Spinal cord (tissue), 10 donors: ENCODE results near the gene NOTUM. TPM values are rescaled to one million over a fixed set of nuclear protein-coding genes. Genes with fewer than 3 reads are reported as not detected.

Experiments used
- DNase-seq, 6 donors: peaks; one replicate each; pipeline versions ENCODE4 v3.0.0 to v3.0.0-alpha.2; 2013 to 2015; ENCODE audit warnings: low spot score in 6 of 6, low read depth in 4 of 6
- H3K27ac ChIP-seq: one replicate; pipeline ENCODE4 v1.5.1; 2013; ENCODE audit warnings: low read depth, low read length, control low read depth
- H3K27me3 ChIP-seq: one replicate; pipeline ENCODE4 v1.6.1; 2013; ENCODE audit warnings: low read length; ENCODE audit not compliant: control insufficient read depth, insufficient read depth
- H3K36me3 ChIP-seq: one replicate; pipeline ENCODE4 v1.6.1; 2013; ENCODE audit warnings: low read length; ENCODE audit not compliant: control insufficient read depth, insufficient read depth
- H3K4me1 ChIP-seq: one replicate; pipeline ENCODE4 v1.6.1; 2013; ENCODE audit warnings: low read length; ENCODE audit not compliant: control insufficient read depth, insufficient read depth
- H3K4me3 ChIP-seq: one replicate; pipeline ENCODE4 v1.5.1; 2013; ENCODE audit warnings: low read depth, low read length, control low read depth
- H3K9me3 ChIP-seq: one replicate; pipeline ENCODE4 v1.6.1; 2013; ENCODE audit warnings: low read length; ENCODE audit not compliant: control insufficient read depth, insufficient read depth
- WGBS: methylation state at CpG from one replicate; pipeline ENCODE4 v1.1.5; 2013; ENCODE audit warnings: missing lambda C conversion rate; ENCODE audit not compliant: insufficient coverage; 5-methylcytosine and 5-hydroxymethylcytosine counted together
- polyA plus RNA-seq, 2 donors: library from polyadenylated mRNA; unstranded; fragments of 120-200 nt; gene quantifications; one replicate each; pipeline ENCODE4 v1.2.1, GENCODE V29; 2013; ENCODE audit not compliant: insufficient read length in 2 of 2
- total RNA-seq, 2 donors: library from RNA; depleted of rRNA in 1 of 2; stranded (reverse); fragments of 120-200 nt in 1 of 2; fragments of >200 nt in 1 of 2; gene quantifications; one replicate each; pipeline versions ENCODE4 v1.2.3 to v1.2.4, GENCODE V29; 2013 to 2014
- donor health status: healthy.

NOTUM gene
- total and polyA plus RNA-seq, 4 donors: 0.82 to 3.0 (median 1.1) TPM

DNA sequence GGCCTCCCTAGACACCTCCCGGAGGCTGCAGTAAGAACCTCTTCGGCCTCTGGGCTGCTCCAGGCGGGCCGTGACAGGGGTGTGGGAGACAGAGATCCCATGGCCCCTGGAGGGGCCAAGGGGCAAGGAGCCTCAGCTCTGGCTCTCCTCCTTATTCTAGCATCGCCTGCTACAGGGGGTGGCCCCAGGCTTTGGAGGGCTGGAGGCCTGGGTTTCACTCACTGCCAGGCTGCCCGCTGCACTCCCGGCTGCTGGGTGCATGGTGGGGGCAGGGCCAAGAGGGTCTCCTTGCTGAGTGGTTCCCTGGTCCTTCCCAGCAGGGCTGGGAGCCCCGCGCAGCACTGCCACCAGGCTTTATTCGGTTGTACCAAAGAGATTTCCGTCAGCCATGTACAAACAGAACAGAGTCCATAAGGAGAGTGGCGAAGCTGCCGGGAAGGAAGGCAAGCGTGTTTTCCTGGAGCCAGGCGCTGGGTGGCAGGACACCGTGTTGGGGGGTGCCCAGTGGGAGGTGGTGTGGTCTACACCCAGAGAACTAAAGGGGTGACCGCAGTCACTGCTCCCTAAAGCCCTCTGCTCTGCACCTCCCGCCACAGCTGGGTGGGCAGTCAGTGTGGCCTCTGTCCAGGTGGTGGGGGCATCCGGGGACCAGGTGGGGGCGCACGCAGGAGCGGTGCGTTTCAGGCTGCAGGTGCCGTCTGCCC is 56.9 kb downstream of the NOTUM start:
- peaks cover 21% of the 10 kb centered on the region for H3K4me1 ChIP-seq
- H3K27me3 ChIP-seq: peaks cover 3% of the 10 kb centered on the region
- no peak overlapping the region for H3K27ac ChIP-seq
- no peaks in the 10 kb centered on the region for H3K9me3 ChIP-seq
- WGBS: 92% methylated on average over 24 of the region's 24 CpGs
- DNase-seq: no peak
- no peak overlapping the region for H3K4me3 ChIP-seq
- H3K36me3 ChIP-seq: peaks cover 90% of the 10 kb centered on the region

DNA sequence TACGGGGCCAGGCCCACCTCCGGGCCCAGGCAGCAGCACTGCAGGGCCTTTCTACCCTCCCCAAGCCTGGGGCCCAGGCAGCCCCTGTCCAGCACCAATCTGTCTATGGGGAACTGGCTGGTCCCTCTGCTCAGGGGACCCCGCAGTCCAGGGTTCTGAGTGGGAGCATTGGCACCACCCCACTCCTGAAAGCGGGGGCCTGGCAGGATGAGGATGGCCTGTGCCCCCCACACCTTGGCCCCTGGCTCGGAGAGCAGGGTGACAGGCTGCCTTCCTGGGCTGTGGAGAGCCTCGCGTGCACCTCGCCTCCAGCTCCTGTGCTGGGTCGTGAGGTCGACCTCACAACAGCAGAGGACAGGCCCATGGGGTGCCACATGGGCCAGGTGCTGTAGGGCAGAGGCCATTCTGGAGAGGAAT is 57.6 kb downstream of the NOTUM start:
- Histone ChIP-seq H3K4me3 (no peak overlapping the region), H3K9me3 (no peaks in the 10 kb centered on the region), H3K4me1 (peaks cover 21% of the 10 kb centered on the region), H3K27me3 (peaks cover 3% of the 10 kb centered on the region), H3K36me3 (peaks cover 90% of the 10 kb centered on the region), H3K27ac (no peak overlapping the region)
- WGBS: 93% methylated on average over 10 of the region's 10 CpGs
- DNase-seq: no peak

DNA sequence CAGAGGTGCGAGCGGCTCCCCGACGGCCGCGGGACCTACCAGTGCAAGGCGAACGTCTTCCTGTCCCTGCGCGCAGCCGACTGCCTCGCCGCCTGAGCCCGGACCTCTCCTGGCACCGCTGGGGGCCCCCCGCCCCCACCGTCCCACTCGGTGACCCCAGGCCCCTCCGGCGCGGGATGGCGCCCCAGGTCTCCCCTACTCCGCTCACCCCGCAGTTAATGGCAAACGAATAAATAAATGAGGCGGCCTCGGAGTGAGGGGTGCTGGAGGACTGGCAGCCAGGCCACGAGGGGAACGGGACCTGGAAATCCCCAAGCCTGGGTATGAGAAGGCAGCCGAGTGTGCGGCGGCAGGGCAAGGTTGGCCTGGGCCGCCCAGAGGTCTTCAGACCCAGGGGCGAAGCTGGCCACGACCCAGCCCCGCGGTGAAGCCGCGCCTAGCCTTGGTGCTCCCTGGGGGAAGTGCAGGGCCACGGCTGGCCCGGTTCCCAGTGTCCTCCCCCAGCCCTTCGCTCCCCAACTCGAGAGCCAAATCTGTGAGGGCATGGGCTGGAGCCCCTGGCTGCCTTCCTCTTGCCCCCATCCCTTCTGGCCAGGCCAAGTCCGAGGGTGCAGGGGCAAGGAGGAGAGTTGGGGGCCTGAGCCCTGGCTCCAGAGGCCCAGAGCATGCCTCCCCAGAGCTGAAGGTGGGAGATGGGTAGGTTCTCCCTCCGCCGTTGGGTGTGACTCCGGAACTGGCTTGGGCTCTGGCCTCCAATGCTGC is 58.2 kb downstream of the NOTUM start:
- Histone ChIP-seq H3K4me1 (peaks cover 21% of the 10 kb centered on the region), H3K36me3 (peaks cover 90% of the 10 kb centered on the region), H3K9me3 (no peaks in the 10 kb centered on the region), H3K27me3 (peaks cover 3% of the 10 kb centered on the region), H3K27ac (no peak overlapping the region), H3K4me3 (no peak overlapping the region)
- DNase-seq: no peak
- WGBS: 30% methylated on average over 42 of the region's 47 CpGs

Other genes starting within 250 kb of the NOTUM start
- gene SLC25A10, start 248.9 kb downstream of the NOTUM start, total RNA-seq: 10 to 100 TPM in 1 of 2 donors, 1 to 10 TPM in 1; 6.1 to 10.4 TPM
- 10 to 100 TPM; 14.1 to 15.2 TPM for gene SLC25A10, start 248.9 kb downstream of the NOTUM start, polyA plus RNA-seq
- under 1 TPM; 0.50 to 0.99 TPM for gene GCGR, start 157.0 kb downstream of the NOTUM start, total RNA-seq
- 1 to 10 TPM in 1 of 2 donors, not detected in 1; 1.3 TPM for gene GCGR, start 157.0 kb downstream of the NOTUM start, polyA plus RNA-seq
- 100 to 1,000 TPM in 1 of 2 donors, 10 to 100 TPM in 1; 51.0 to 146 TPM for gene MCRIP1, start 127.9 kb downstream of the NOTUM start, total RNA-seq
- 100 to 1,000 TPM; 216 to 234 TPM for gene MCRIP1, start 127.9 kb downstream of the NOTUM start, polyA plus RNA-seq
- under 1 TPM in 1 of 2 donors, not detected in 1; 0.17 TPM for gene PPP1R27, start 126.1 kb downstream of the NOTUM start, total RNA-seq
- under 1 TPM in 1 of 2 donors, not detected in 1; 0.18 TPM for gene PPP1R27, start 126.1 kb downstream of the NOTUM start, polyA plus RNA-seq
- gene P4HB, start 100.7 kb downstream of the NOTUM start, total RNA-seq: 100 to 1,000 TPM; 143 to 443 TPM
- gene P4HB, start 100.7 kb downstream of the NOTUM start, polyA plus RNA-seq: 100 to 1,000 TPM; 254 to 311 TPM
- gene ARHGDIA, start 89.8 kb downstream of the NOTUM start, total RNA-seq: 100 to 1,000 TPM in 1 of 2 donors, 10 to 100 TPM in 1; 46.6 to 158 TPM
- 100 to 1,000 TPM; 318 to 319 TPM for gene ARHGDIA, start 89.8 kb downstream of the NOTUM start, polyA plus RNA-seq
- gene ALYREF, start 69.6 kb downstream of the NOTUM start, total RNA-seq: 10 to 100 TPM; 54.6 to 77.1 TPM
- gene ALYREF, start 69.6 kb downstream of the NOTUM start, polyA plus RNA-seq: 10 to 100 TPM; 77.4 to 84.5 TPM
- gene ANAPC11, start 69.5 kb downstream of the NOTUM start, total RNA-seq: 100 to 1,000 TPM in 1 of 2 donors, 10 to 100 TPM in 1; 53.8 to 120 TPM
- gene ANAPC11, start 69.5 kb downstream of the NOTUM start, polyA plus RNA-seq: 100 to 1,000 TPM; 142 to 144 TPM
- 1 to 10 TPM; 1.1 to 4.4 TPM for gene NPB, start 58.9 kb downstream of the NOTUM start, total RNA-seq
- gene NPB, start 58.9 kb downstream of the NOTUM start, polyA plus RNA-seq: 1 to 10 TPM; 2.1 to 3.8 TPM
- gene PCYT2, start 49.8 kb downstream of the NOTUM start, total RNA-seq: 10 to 100 TPM; 31.4 to 36.4 TPM
- gene PCYT2, start 49.8 kb downstream of the NOTUM start, polyA plus RNA-seq: 10 to 100 TPM; 62.9 to 67.4 TPM
- gene SIRT7, start 43.0 kb downstream of the NOTUM start, total RNA-seq: 10 to 100 TPM in 1 of 2 donors, 1 to 10 TPM in 1; 5.8 to 11.8 TPM
- 10 to 100 TPM; 18.9 to 24.2 TPM for gene SIRT7, start 43.0 kb downstream of the NOTUM start, polyA plus RNA-seq
- gene MAFG, start 33.5 kb downstream of the NOTUM start, total RNA-seq: 10 to 100 TPM; 10.8 to 13.0 TPM
- gene MAFG, start 33.5 kb downstream of the NOTUM start, polyA plus RNA-seq: 10 to 100 TPM; 21.5 to 24.2 TPM
- gene PYCR1, start 23.9 kb downstream of the NOTUM start, total RNA-seq: 10 to 100 TPM; 37.0 to 52.0 TPM
- gene PYCR1, start 23.9 kb downstream of the NOTUM start, polyA plus RNA-seq: 10 to 100 TPM; 47.2 to 56.8 TPM
- 1 to 10 TPM in 1 of 2 donors, under 1 TPM in 1; 0.44 to 2.0 TPM for gene MYADML2, start 14.0 kb downstream of the NOTUM start, total RNA-seq
- 1 to 10 TPM; 2.2 to 2.9 TPM for gene MYADML2, start 14.0 kb downstream of the NOTUM start, polyA plus RNA-seq
- 10 to 100 TPM; 22.3 to 42.8 TPM for gene ASPSCR1, start 16.4 kb upstream of the NOTUM start, total RNA-seq
- 10 to 100 TPM; 38.9 to 53.7 TPM for gene ASPSCR1, start 16.4 kb upstream of the NOTUM start, polyA plus RNA-seq
- 10 to 100 TPM; 37.0 to 56.3 TPM for gene CENPX, start 61.7 kb upstream of the NOTUM start, total RNA-seq
- gene CENPX, start 61.7 kb upstream of the NOTUM start, polyA plus RNA-seq: 10 to 100 TPM; 70.4 to 71.9 TPM
- 10 to 100 TPM in 1 of 2 donors, 1 to 10 TPM in 1; 8.2 to 16.9 TPM for gene LRRC45, start 62.1 kb upstream of the NOTUM start, total RNA-seq
- gene LRRC45, start 62.1 kb upstream of the NOTUM start, polyA plus RNA-seq: 10 to 100 TPM; 22.1 to 26.4 TPM
- 10 to 100 TPM; 51.7 to 58.4 TPM for gene RAC3, start 70.5 kb upstream of the NOTUM start, total RNA-seq
- 100 to 1,000 TPM; 212 to 214 TPM for gene RAC3, start 70.5 kb upstream of the NOTUM start, polyA plus RNA-seq
- gene DCXR, start 76.5 kb upstream of the NOTUM start, total RNA-seq: 10 to 100 TPM; 44.3 to 94.5 TPM
- 100 to 1,000 TPM; 144 to 145 TPM for gene DCXR, start 76.5 kb upstream of the NOTUM start, polyA plus RNA-seq
- 10 to 100 TPM; 19.5 to 36.7 TPM for gene RFNG, start 90.6 kb upstream of the NOTUM start, total RNA-seq
- gene RFNG, start 90.6 kb upstream of the NOTUM start, polyA plus RNA-seq: 10 to 100 TPM; 61.8 to 75.2 TPM
- 100 to 1,000 TPM in 1 of 2 donors, 10 to 100 TPM in 1; 63.4 to 125 TPM for gene GPS1, start 90.7 kb upstream of the NOTUM start, total RNA-seq
- 100 to 1,000 TPM; 151 to 165 TPM for gene GPS1, start 90.7 kb upstream of the NOTUM start, polyA plus RNA-seq
- gene DUS1L, start 104.6 kb upstream of the NOTUM start, total RNA-seq: 10 to 100 TPM; 18.9 to 48.8 TPM
- 10 to 100 TPM; 66.6 to 85.1 TPM for gene DUS1L, start 104.6 kb upstream of the NOTUM start, polyA plus RNA-seq
- gene FASN, start 137.0 kb upstream of the NOTUM start, total RNA-seq: 10 to 100 TPM; 57.7 to 58.3 TPM
- gene FASN, start 137.0 kb upstream of the NOTUM start, polyA plus RNA-seq: 100 to 1,000 TPM; 163 to 184 TPM